K562 (cell line): Measurements from ENCODE around the gene ART1. TPM values are rescaled to one million over a fixed set of nuclear protein-coding genes. Genes with fewer than 3 reads are reported as not detected.

ENCODE experiments used
- ATAC-seq: fragments of 200-7000 bp; cut with Tn5 transposase; 3 replicates; pipeline ENCODE4 v1.9.1; 2020; ENCODE audit warnings: moderate library complexity
- BruUV-seq: library from RNA; stranded (reverse); fragments of 400-500 nt; replicated peaks from 2 replicates; lab custom pipeline; 2021; lab: Mats Ljungman, UMichigan
- CTCF ChIA-PET: fragments of 300-600 bp; formaldehyde crosslinking; extraction: SDS; loops from one replicate; lab custom pipeline; 2021; ENCODE audit warnings: low intra/inter-chr PET ratio; lab: Yijun Ruan, JAX
- POLR2A ChIA-PET: fragments of 300-600, 350-650 bp; sonication (Branson Sonifier 250); formaldehyde crosslinking; extraction: SDS; loops from one replicate; lab custom pipeline; 2021; ENCODE audit warnings: antibody characterized with exemption, inconsistent platforms; lab: Yijun Ruan, JAX
- DNase-seq, 4 experiments: peaks; one replicate each; pipeline versions ENCODE4 v3.0.0 to v3.0.0-alpha.2; 2011 to 2018; ENCODE audit warnings: low spot score in 3 of 4, mixed read lengths in 3 of 4; ENCODE audit errors: extremely low read depth in 1 of 4
- FAIRE-seq: peaks from 2 replicates; lab custom pipeline; 2011; peaks lifted over from hg19 to GRCh38; lab: Jason Lieb, UNC
- H2AFZ ChIP-seq: 2 replicates; pipeline ENCODE4 v1.6.0; 2011; ENCODE audit warnings: low read depth, low read length, control low read depth, inconsistent platforms
- H3K27ac ChIP-seq: fragments of 200-600 bp; 3 replicates; pipeline ENCODE4 v1.8.0; 2011; ENCODE audit warnings: low read depth, mild to moderate bottlenecking, control low read depth, inconsistent platforms, low read length, moderate library complexity, mixed read lengths; ENCODE audit errors: extremely low read depth
- H3K27me3 ChIP-seq, 2 experiments: fragments of 300-600 bp in 1 of 2; 2 replicates in 1 of 2; 3 replicates in 1 of 2; pipeline versions ENCODE4 v1.6.0 to v1.8.0; 2011; ENCODE audit warnings: inconsistent platforms in 2 of 2, low read length in 2 of 2, mild to moderate bottlenecking in 1 of 2, mixed read lengths in 1 of 2, moderate library complexity in 1 of 2; ENCODE audit not compliant: control insufficient read depth in 2 of 2, insufficient read depth in 2 of 2
- H3K36me3 ChIP-seq: fragments of 300-600 bp; 3 replicates; pipeline ENCODE4 v1.8.0; 2011; ENCODE audit warnings: mild to moderate bottlenecking, low read length, inconsistent platforms; ENCODE audit not compliant: control insufficient read depth, insufficient read depth
- H3K4me1 ChIP-seq, 2 experiments: fragments of 200-600 bp in 1 of 2; replicated peaks in 1 of 2; 2 replicates in 1 of 2; 3 replicates in 1 of 2; pipeline versions ENCODE4 v1.5.1 to v1.8.0; 2011; ENCODE audit warnings: inconsistent platforms in 2 of 2, low read length in 2 of 2, mild to moderate bottlenecking in 1 of 2, mixed read lengths in 1 of 2, moderate library complexity in 1 of 2; ENCODE audit not compliant: control insufficient read depth in 2 of 2, insufficient read depth in 2 of 2
- H3K4me2 ChIP-seq: 2 replicates; pipeline ENCODE4 v1.6.1; 2011; ENCODE audit warnings: low read length, control low read depth, inconsistent platforms, mixed read lengths; ENCODE audit not compliant: insufficient read depth
- H3K4me3 ChIP-seq: fragments of 200-600 bp; sonication (generic), shearing (Covaris generic); 2 replicates; pipeline ENCODE4 v1.5.1; 2016; ENCODE audit warnings: control low read depth, inconsistent platforms
- H3K79me2 ChIP-seq: fragments of 200-600 bp; 3 replicates; pipeline ENCODE4 v1.8.0; 2011; ENCODE audit warnings: low read length, inconsistent platforms; ENCODE audit not compliant: control insufficient read depth, insufficient read depth
- H3K9ac ChIP-seq, 2 experiments: 2 replicates each; pipeline versions ENCODE4 v1.6.0 to v1.6.1; 2011; ENCODE audit warnings: low read depth in 2 of 2, low read length in 2 of 2, control low read depth in 1 of 2, inconsistent platforms in 1 of 2, mild to moderate bottlenecking in 1 of 2, mixed read lengths in 1 of 2; ENCODE audit not compliant: insufficient read depth in 1 of 2
- H3K9me1 ChIP-seq: one replicate; pipeline ENCODE4 v1.6.0; 2011; ENCODE audit warnings: inconsistent platforms, mild to moderate bottlenecking, low read length, moderate library complexity; ENCODE audit not compliant: control insufficient read depth, insufficient read depth
- H3K9me3 ChIP-seq: replicated peaks from 2 replicates; pipeline ENCODE4 v1.5.1; 2011; ENCODE audit warnings: low read depth, low read length, inconsistent platforms; ENCODE audit not compliant: control insufficient read depth, insufficient read depth
- H4K20me1 ChIP-seq: replicated peaks from 2 replicates; pipeline ENCODE4 v1.6.1; 2011; ENCODE audit warnings: low read length, inconsistent platforms, mixed read lengths; ENCODE audit not compliant: control insufficient read depth, insufficient read depth
- CC2D1A ChIP-seq: fragments of 450-650 bp; IDR thresholded peaks from 2 replicates; pipeline ENCODE4 v1.6.1; 2017; ENCODE audit warnings: mild to moderate bottlenecking
- FOSL1 ChIP-seq: fragments of 200-800 bp; sonication (Bioruptor generic); conservative IDR thresholded peaks from 2 replicates; pipeline ENCODE4 v1.6.1; 2016; ENCODE audit warnings: missing genetic modification characterization, missing compliant biosample characterization
- KLF16 ChIP-seq: IDR thresholded peaks from 2 replicates; pipeline ENCODE4 v1.6.1; 2016; ENCODE audit warnings: antibody characterized with exemption
- RNF2 ChIP-seq: sonication (generic); IDR thresholded peaks from 2 replicates; pipeline ENCODE4 v1.6.1; 2016
- SMC3 ChIP-seq: conservative IDR thresholded peaks from 2 replicates; pipeline ENCODE4 v1.6.1; 2011; ENCODE audit warnings: low read depth, low read length, improper control_type of control experiment; ENCODE audit not compliant: insufficient read depth
- ZNF324 ChIP-seq: fragments of 250-450 bp; sonication (Bioruptor Pico); IDR thresholded peaks from 2 replicates; pipeline ENCODE4 v1.4.0; 2020; ENCODE audit warnings: mild to moderate bottlenecking
- ZNF507 ChIP-seq: conservative IDR thresholded peaks from 2 replicates; pipeline ENCODE4 v1.6.1; 2017; ENCODE audit warnings: missing genetic modification characterization, missing compliant biosample characterization
- ZNF668 ChIP-seq: fragments of 250-450 bp; sonication (Bioruptor Pico); IDR thresholded peaks from 2 replicates; pipeline ENCODE4 v1.8.0; 2022; ENCODE audit warnings: mild to moderate bottlenecking, inconsistent platforms
- WGBS: fragments of 100-300 bp; shearing (Covaris generic); methylation state at CpG from one replicate; pipeline ENCODE4 v1.1.6; 2016; ENCODE audit warnings: low coverage, mixed read lengths; ENCODE audit not compliant: insufficient coverage; ENCODE audit errors: missing lambda C conversion rate; 5-methylcytosine and 5-hydroxymethylcytosine counted together
- in situ Hi-C: fragments of 300-500 bp; cut with MboI; formaldehyde crosslinking; loops from 4 replicates; pipeline ENCODE4 v1.15.0; 2018; ENCODE audit warnings: inconsistent platforms, mixed read lengths
- intact Hi-C: fragments of 100-400 bp; cut with micrococcal nuclease; formaldehyde crosslinking; loops from 2 replicates; pipeline ENCODE4 v1.14.2; 2022
- polyA plus RNA-seq, 8 experiments: library from polyadenylated mRNA; depleted of rRNA in 4 of 8; stranded (reverse) in 5 of 8; unstranded in 3 of 8; fragments of >200 nt; fragmentation: Nextera tagmentation in 2 of 8; fragmentation: Illumina TruSeq in 1 of 8; extraction: Ambion mirVana in 2 of 8; extraction: Trizol in 1 of 8; gene quantifications; 2 replicates each; pipeline versions ENCODE4 v1.2.1 to v1.2.3, GENCODE V29; 2011 to 2014; ENCODE audit warnings: inconsistent platforms in 1 of 8, missing spikeins in 1 of 8
- total RNA-seq, 7 experiments: library from RNA; depleted of rRNA in 6 of 7; stranded (reverse); fragments of >200 nt in 6 of 7; fragmentation: Illumina TruSeq in 2 of 7; extraction: Trizol in 2 of 7; gene quantifications; 2 replicates each; pipeline versions ENCODE4 v1.2.1 to v1.2.3, GENCODE V29; 2011 to 2021; ENCODE audit warnings: low replicate concordance in 1 of 7
- TF ChIP-seq, protein P1 (sequence below): fragments of 450-650 bp; IDR thresholded peaks from 2 replicates; pipeline ENCODE4 v1.6.1; 2018; ENCODE audit warnings: mild to moderate bottlenecking, low read depth; ENCODE audit not compliant: partially characterized antibody
- TF ChIP-seq, protein P2 (sequence below), 2 experiments: fragments of 450-650 bp; formaldehyde crosslinking in 1 of 2; IDR thresholded peaks; 2 replicates each; pipeline versions ENCODE4 v1.4.0 to v1.6.1; 2014 to 2020; ENCODE audit warnings: mild to moderate bottlenecking in 2 of 2, borderline replicate concordance in 1 of 2, low read depth in 1 of 2

ART1 gene
- total and polyA plus RNA-seq, 9 of the 15 experiments (the other 6 are each of a cell fraction or from before 2014, with no cell fraction given) = not detected

- peak; percentile 81 for FAIRE-seq
- H3K27me3 ChIP-seq = peaks cover 0 to 6% of the 10 kb centered on the region in 2 experiments; a peak in 2 of 5 replicates
- no peaks in the 10 kb centered on the region for H3K79me2 ChIP-seq
- ATAC-seq = peak; percentile 85
- ChIA-PET CTCF (interaction anchor here (0.6 to 0.8 kb wide), 2 partner anchors 136 to 217 kb away, joined by 3 read pairs; no protein-coding TSS in a partner anchor), POLR2A (interaction anchor here (0.7 kb wide), 1 partner anchor 1441 kb away, joined by 3 read pairs; no protein-coding TSS in a partner anchor)
- intact Hi-C loops = loop anchor here (10.0 kb wide), 1 partner anchor 155 kb away; no protein-coding TSS in a partner anchor
- H3K9me1 ChIP-seq = no peaks in the 10 kb centered on the region
- peak; percentile 56 to 70 (median 68) for DNase-seq
- no peak overlapping the region for H3K9ac ChIP-seq
- no TSS peak for BruUV-seq
- H3K4me3 ChIP-seq = no peak overlapping the region
- H2AFZ ChIP-seq = no peak overlapping the region
- 17% methylated on average over 7 of the region's 7 CpGs for WGBS
- peaks cover 0 to 15% of the 10 kb centered on the region in 2 experiments; a peak in 4 of 5 replicates for H3K4me1 ChIP-seq
- no peak overlapping the region for H3K4me2 ChIP-seq
- H3K36me3 ChIP-seq = no peaks in the 10 kb centered on the region
- no peak overlapping the region for H3K27ac ChIP-seq
- in situ Hi-C loops = loop anchor here (10.0 kb wide), 1 partner anchor 145 kb away; no protein-coding TSS in a partner anchor
- H3K9me3 ChIP-seq = no peaks in the 10 kb centered on the region; the same call in 1 of the 2 replicates
- H4K20me1 ChIP-seq = no peaks in the 10 kb centered on the region
- TF ChIP-seq FOSL1 (tag) (0 out of 2 replicates have a peak, but pooled peaks have one; percentile 14), KLF16 (peak; percentile 58; the same call in 1 of the 2 replicates), ZNF668 (CRISPR knock-in tag) (no peak), ZNF324 (CRISPR knock-in tag) (no peak), ZNF507 (tag) (no peak), RNF2 (no peak), SMC3 (peak; percentile 84), CC2D1A (0 out of 2 replicates have a peak, but pooled peaks have one; percentile 49)
- TF ChIP-seq, protein P1, sequence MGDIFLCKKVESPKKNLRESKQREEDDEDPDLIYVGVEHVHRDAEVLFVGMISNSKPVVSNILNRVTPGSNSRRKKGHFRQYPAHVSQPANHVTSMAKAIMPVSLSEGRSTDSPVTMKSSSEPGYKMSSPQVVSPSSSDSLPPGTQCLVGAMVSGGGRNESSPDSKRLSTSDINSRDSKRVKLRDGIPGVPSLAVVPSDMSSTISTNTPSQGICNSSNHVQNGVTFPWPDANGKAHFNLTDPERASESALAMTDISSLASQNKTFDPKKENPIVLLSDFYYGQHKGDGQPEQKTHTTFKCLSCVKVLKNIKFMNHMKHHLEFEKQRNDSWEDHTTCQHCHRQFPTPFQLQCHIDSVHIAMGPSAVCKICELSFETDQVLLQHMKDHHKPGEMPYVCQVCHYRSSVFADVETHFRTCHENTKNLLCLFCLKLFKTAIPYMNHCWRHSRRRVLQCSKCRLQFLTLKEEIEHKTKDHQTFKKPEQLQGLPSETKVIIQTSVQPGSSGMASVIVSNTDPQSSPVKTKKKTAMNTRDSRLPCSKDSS = no peak
- TF ChIP-seq, protein P2, sequence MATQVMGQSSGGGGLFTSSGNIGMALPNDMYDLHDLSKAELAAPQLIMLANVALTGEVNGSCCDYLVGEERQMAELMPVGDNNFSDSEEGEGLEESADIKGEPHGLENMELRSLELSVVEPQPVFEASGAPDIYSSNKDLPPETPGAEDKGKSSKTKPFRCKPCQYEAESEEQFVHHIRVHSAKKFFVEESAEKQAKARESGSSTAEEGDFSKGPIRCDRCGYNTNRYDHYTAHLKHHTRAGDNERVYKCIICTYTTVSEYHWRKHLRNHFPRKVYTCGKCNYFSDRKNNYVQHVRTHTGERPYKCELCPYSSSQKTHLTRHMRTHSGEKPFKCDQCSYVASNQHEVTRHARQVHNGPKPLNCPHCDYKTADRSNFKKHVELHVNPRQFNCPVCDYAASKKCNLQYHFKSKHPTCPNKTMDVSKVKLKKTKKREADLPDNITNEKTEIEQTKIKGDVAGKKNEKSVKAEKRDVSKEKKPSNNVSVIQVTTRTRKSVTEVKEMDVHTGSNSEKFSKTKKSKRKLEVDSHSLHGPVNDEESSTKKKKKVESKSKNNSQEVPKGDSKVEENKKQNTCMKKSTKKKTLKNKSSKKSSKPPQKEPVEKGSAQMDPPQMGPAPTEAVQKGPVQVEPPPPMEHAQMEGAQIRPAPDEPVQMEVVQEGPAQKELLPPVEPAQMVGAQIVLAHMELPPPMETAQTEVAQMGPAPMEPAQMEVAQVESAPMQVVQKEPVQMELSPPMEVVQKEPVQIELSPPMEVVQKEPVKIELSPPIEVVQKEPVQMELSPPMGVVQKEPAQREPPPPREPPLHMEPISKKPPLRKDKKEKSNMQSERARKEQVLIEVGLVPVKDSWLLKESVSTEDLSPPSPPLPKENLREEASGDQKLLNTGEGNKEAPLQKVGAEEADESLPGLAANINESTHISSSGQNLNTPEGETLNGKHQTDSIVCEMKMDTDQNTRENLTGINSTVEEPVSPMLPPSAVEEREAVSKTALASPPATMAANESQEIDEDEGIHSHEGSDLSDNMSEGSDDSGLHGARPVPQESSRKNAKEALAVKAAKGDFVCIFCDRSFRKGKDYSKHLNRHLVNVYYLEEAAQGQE (IDR thresholded peaks at IDR 0.05; ENCODE audit: borderline replicate concordance) = peak; percentile 75; the same call in 1 of the 2 replicates
- TF ChIP-seq, protein P2 (CRISPR knock-in tag; IDR thresholded peaks at IDR 0.05; ENCODE audit: low read depth) = no peak
Observed at GRCh38 chr11:3609416-3610265, 35.3 kb upstream of the ART1 start.
